Measurements from ENCODE around the gene GLTP. TPM values are rescaled to one million over a fixed set of nuclear protein-coding genes. Genes with fewer than 3 reads are reported as not detected.
A peak's percentile ranks its signal among the peaks of the same experiment; 100 is the strongest.

Gene GLTP
- total and polyA plus RNA-seq, 2 of the 13 experiments (the other 11 are each of a cell fraction or from before 2014, with no cell fraction given) = 10.7 to 12.9 TPM

GRCh38 chr12:109899783-109900751, 19.7 kb upstream of the GLTP start, which contains the start of gene TCHP (continued):
- TF ChIP-seq, protein P1, sequence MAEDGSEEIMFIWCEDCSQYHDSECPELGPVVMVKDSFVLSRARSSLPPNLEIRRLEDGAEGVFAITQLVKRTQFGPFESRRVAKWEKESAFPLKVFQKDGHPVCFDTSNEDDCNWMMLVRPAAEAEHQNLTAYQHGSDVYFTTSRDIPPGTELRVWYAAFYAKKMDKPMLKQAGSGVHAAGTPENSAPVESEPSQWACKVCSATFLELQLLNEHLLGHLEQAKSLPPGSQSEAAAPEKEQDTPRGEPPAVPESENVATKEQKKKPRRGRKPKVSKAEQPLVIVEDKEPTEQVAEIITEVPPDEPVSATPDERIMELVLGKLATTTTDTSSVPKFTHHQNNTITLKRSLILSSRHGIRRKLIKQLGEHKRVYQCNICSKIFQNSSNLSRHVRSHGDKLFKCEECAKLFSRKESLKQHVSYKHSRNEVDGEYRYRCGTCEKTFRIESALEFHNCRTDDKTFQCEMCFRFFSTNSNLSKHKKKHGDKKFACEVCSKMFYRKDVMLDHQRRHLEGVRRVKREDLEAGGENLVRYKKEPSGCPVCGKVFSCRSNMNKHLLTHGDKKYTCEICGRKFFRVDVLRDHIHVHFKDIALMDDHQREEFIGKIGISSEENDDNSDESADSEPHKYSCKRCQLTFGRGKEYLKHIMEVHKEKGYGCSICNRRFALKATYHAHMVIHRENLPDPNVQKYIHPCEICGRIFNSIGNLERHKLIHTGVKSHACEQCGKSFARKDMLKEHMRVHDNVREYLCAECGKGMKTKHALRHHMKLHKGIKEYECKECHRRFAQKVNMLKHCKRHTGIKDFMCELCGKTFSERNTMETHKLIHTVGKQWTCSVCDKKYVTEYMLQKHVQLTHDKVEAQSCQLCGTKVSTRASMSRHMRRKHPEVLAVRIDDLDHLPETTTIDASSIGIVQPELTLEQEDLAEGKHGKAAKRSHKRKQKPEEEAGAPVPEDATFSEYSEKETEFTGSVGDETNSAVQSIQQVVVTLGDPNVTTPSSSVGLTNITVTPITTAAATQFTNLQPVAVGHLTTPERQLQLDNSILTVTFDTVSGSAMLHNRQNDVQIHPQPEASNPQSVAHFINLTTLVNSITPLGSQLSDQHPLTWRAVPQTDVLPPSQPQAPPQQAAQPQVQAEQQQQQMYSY (CRISPR knock-in tag; IDR thresholded peaks at IDR 0.05) = 0 out of 2 replicates have a peak, but pooled peaks have one; percentile 49
- TF ChIP-seq PAXIP1 (CRISPR knock-in tag; conservative IDR thresholded peaks at IDR 0.05) (peak; percentile 46), ZSCAN30 (CRISPR knock-in tag; IDR thresholded peaks at IDR 0.05) (no peak), STAG1 (CRISPR knock-in tag; IDR thresholded peaks at IDR 0.05) (peak; percentile 59), HMG20B (CRISPR knock-in tag; conservative IDR thresholded peaks at IDR 0.05) (peak; percentile 62; the same call in 1 of the 2 replicates), THYN1 (CRISPR knock-in tag; IDR thresholded peaks at IDR 0.05; ENCODE audit: borderline replicate concordance, low read depth) (no peak), MIER3 (CRISPR knock-in tag; IDR thresholded peaks at IDR 0.05; ENCODE audit: borderline replicate concordance) (no peak), HNF1A (IDR thresholded peaks at IDR 0.05; ENCODE audit: low read depth) (no peak), HNF1A (CRISPR knock-in tag; IDR thresholded peaks at IDR 0.05; ENCODE audit: borderline replicate concordance) (peak; percentile 65; the same call in 1 of the 2 replicates), TEF (CRISPR knock-in tag; IDR thresholded peaks at IDR 0.05) (peak; percentile 25; the same call in 1 of the 2 replicates)
